HFF-Myc (cell line): Measurements from ENCODE around the gene CEP290.

ENCODE experiments used
- DNase-seq: peaks from one replicate; pipeline ENCODE4 v3.0.0-alpha.2; 2011; ENCODE audit warnings: low read depth; ENCODE audit errors: extremely low read depth
- H3K4me3 ChIP-seq: replicated peaks from 2 replicates; pipeline ENCODE4 v1.5.1; 2011; ENCODE audit warnings: low read depth, mild to moderate bottlenecking, control low read depth, low read length
- TF ChIP-seq, protein P1 (sequence below): IDR thresholded peaks from 2 replicates; pipeline ENCODE4 v1.5.1; 2012; ENCODE audit warnings: mild to moderate bottlenecking, low read depth, low read length, control low read depth; ENCODE audit errors: missing control alignments

Gene CEP290

DNA sequence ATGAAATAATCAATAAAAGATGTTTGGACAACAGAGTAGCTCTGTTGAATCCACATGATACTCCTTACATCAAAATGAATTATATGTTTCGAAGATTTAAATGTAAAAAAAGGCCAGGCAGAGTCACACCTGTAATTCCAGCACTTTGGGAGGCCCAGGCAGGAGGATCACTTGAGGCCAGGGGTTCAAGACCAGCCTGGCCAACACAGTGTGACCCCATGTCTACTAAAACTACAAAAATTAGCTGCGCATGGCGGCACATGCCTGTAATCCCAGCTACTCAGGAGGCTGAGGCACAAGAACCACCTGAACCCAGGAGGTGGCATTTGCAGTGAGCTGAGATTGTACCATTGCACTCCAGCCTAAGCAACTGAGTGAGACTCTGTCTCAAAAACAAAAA, 14.8 kb downstream of the CEP290 start:
- TF ChIP-seq, protein P1, sequence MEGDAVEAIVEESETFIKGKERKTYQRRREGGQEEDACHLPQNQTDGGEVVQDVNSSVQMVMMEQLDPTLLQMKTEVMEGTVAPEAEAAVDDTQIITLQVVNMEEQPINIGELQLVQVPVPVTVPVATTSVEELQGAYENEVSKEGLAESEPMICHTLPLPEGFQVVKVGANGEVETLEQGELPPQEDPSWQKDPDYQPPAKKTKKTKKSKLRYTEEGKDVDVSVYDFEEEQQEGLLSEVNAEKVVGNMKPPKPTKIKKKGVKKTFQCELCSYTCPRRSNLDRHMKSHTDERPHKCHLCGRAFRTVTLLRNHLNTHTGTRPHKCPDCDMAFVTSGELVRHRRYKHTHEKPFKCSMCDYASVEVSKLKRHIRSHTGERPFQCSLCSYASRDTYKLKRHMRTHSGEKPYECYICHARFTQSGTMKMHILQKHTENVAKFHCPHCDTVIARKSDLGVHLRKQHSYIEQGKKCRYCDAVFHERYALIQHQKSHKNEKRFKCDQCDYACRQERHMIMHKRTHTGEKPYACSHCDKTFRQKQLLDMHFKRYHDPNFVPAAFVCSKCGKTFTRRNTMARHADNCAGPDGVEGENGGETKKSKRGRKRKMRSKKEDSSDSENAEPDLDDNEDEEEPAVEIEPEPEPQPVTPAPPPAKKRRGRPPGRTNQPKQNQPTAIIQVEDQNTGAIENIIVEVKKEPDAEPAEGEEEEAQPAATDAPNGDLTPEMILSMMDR: no peak
- DNase-seq: no peak
- H3K4me3 ChIP-seq: no peak overlapping the region

DNA sequence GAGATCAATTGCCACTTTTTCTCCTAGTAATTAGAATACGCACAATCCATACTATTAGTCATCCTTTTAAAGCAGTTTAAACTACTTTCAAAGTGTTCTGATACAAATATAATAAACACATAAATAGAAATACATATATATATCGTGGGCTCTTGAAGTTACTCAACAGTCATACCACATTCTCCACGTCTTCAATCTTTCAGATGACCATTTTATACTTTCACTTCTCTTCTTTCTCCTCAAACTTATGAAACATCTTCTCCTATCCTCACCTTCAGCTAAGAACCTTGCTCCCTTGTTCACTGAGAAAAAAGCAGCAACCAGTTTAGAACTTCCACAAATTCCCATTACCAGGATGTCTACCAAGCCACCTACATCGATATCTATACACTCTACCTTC, 19.2 kb downstream of the CEP290 start:
- TF ChIP-seq, protein P1: no peak
- DNase-seq: no peak
- H3K4me3 ChIP-seq: no peak overlapping the region

DNA sequence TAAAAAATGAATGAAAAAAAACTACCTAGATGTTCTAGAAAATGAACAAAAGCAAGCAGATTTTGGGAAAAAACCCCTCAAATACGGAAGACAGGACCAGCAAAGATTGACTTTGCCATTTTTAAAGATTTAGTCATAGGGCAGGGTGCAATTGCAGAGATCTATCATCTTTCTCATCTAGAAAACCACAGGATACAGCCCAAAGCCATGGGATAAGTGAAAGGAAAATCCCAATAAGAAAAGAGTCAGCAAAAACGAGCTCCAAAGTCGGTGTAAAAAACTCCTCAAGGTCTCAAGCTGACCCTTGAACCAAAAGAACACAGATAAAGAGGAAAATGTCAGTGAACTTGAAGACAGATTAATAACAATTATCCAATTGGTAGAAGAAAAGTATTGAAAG, 28.0 kb downstream of the CEP290 start:
- no peak for DNase-seq
- no peak overlapping the region for H3K4me3 ChIP-seq
- TF ChIP-seq, protein P1: no peak

DNA sequence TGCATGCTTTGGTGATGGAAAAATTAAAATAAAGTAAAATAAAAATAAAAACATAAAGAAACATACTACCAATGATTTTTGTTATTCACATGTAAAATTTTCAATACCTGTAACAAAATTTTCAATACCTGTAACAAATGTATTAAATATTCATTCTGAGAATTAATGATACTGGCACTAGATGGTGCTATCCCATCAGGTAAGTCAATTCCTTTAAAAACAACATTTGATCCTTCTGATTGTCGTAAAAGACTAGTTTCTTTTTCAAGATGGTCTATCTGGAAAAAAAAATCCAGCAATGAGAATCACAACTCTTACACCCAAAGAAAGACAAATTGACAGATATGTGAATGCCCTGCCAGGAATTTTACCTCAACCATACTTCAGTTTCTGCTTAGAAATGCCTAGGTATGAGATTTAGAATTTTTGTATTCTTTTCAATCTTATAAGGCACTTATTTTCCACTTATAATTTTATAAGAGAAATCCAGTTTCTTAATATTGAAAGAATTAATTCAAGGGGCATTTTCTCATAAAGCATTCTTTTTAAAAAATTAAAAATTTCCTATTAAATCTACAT, 30.7 kb downstream of the CEP290 start:
- TF ChIP-seq, protein P1: no peak
- peak; percentile 30 for DNase-seq
- no peak overlapping the region for H3K4me3 ChIP-seq

DNA sequence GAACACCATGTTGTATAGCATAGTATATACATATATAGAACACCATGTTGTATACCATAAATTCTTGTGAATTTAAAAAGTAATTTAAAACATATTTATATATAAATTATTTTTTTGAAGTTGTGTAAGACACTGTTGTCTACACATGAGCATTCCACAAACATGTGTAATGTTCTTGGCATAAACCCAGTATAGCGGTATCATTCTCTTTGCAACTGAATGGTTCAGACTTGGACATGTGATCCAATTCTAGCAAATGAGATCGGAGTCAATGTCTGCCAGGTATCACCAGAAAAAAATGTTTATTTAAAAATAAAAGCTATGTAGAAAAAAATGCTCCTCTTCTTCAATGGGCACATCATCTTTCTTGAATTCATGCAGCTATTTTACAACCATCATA, 33.9 kb downstream of the CEP290 start:
- H3K4me3 ChIP-seq: no peak overlapping the region
- peak; percentile 11 for DNase-seq
- TF ChIP-seq, protein P1: no peak

DNA sequence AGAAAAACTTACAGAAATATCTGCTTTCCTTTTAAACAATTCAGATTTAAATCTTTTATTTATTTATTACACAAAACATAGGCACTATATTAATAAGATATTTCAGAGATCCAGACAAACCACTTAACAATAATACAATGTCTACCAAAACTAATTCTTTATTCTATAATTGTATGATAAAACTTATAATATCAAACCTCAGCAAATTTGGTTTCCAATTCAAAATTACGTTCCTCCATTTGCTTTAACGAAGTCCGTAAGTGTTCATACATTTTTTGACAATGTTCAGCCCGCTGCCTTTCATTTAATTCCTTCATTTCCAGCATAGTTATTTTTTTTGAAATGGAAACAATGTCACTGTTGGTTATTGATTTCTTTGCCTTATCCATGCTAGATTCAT, 48.3 kb downstream of the CEP290 start:
- DNase-seq: no peak

More for the DNA sequence above, 48.3 kb downstream of the CEP290 start:
- TF ChIP-seq, protein P1: no peak
- no peak overlapping the region for H3K4me3 ChIP-seq
